ENCODE results near the gene TEX19. TPM values are rescaled to one million over a fixed set of nuclear protein-coding genes. Genes with fewer than 3 reads are reported as not detected.
"Not testable (repeated sequence)": the region's sequence is repeated elsewhere in the genome, so short reads cannot be mapped to it uniquely, and the experiment has no call there.

The TEX19 gene
- total RNA-seq, 1 donor = under 0.01 TPM

- H3K27me3 ChIP-seq (ENCODE audit: insufficient read depth, low read length) = peaks cover 43% of the 10 kb centered on the region
- H3K27ac ChIP-seq (ENCODE audit: low read depth, low read length) = no peak overlapping the region
- no peaks in the 10 kb centered on the region for H3K36me3 ChIP-seq (ENCODE audit: insufficient read depth, low read length)
- DNase-seq (ENCODE audit: insufficient read length, low spot score, missing footprints) = peak; percentile 50
- no peak overlapping the region for H2AFZ ChIP-seq (ENCODE audit: low read length)
- H3K79me2 ChIP-seq (ENCODE audit: insufficient read depth, low read length) = no peaks in the 10 kb centered on the region
- no peak overlapping the region for H3K4me2 ChIP-seq (ENCODE audit: insufficient read depth, low read length)
- no peaks in the 10 kb centered on the region for H4K20me1 ChIP-seq (ENCODE audit: insufficient read depth, low read length)
- no peaks in the 10 kb centered on the region for H3K4me1 ChIP-seq (ENCODE audit: insufficient read depth, low read length)
- TF ChIP-seq CTCF (IDR thresholded peaks at IDR 0.05; ENCODE audit: extremely low read depth, low read depth, low read length) = no peak
- H3K4me3 ChIP-seq (ENCODE audit: insufficient read depth, low read length) = no peak overlapping the region
- H3K9me3 ChIP-seq (ENCODE audit: low read depth, low read length) = no peaks in the 10 kb centered on the region
These were observed 19.1 kb downstream of the TEX19 start for GRCh38 chr17:82377924-82378740.

- no peaks in the 10 kb centered on the region for H3K79me2 ChIP-seq (ENCODE audit: insufficient read depth, low read length)
- no peaks in the 10 kb centered on the region for H3K4me1 ChIP-seq (ENCODE audit: insufficient read depth, low read length)
- H3K27ac ChIP-seq (ENCODE audit: low read depth, low read length) = no peak overlapping the region
- no peak for TF ChIP-seq CTCF (IDR thresholded peaks at IDR 0.05; ENCODE audit: extremely low read depth, low read depth, low read length)
- H3K4me2 ChIP-seq (ENCODE audit: insufficient read depth, low read length) = no peak overlapping the region
- H3K27me3 ChIP-seq (ENCODE audit: insufficient read depth, low read length) = peaks cover 37% of the 10 kb centered on the region
- H4K20me1 ChIP-seq (ENCODE audit: insufficient read depth, low read length) = no peaks in the 10 kb centered on the region
- no peaks in the 10 kb centered on the region for H3K36me3 ChIP-seq (ENCODE audit: insufficient read depth, low read length)
- peak; percentile 75 for DNase-seq (ENCODE audit: insufficient read length, low spot score, missing footprints)
- H2AFZ ChIP-seq (ENCODE audit: low read length) = no peak overlapping the region
- no peak overlapping the region for H3K4me3 ChIP-seq (ENCODE audit: insufficient read depth, low read length)
- H3K9me3 ChIP-seq (ENCODE audit: low read depth, low read length) = no peaks in the 10 kb centered on the region
These were observed 19.6 kb downstream of the TEX19 start for GRCh38 chr17:82378741-82379021.

GRCh38 chr17:82380860-82381702 lies 22.0 kb downstream of the TEX19 start:
- Histone ChIP-seq H3K79me2 (ENCODE audit: insufficient read depth, low read length) (no peaks in the 10 kb centered on the region), H3K27me3 (ENCODE audit: insufficient read depth, low read length) (peaks cover 34% of the 10 kb centered on the region), H3K4me2 (ENCODE audit: insufficient read depth, low read length) (peak overlapping the region; percentile 47), H2AFZ (ENCODE audit: low read length) (no peak overlapping the region), H3K4me1 (ENCODE audit: insufficient read depth, low read length) (peaks cover 8% of the 10 kb centered on the region), H4K20me1 (ENCODE audit: insufficient read depth, low read length) (no peaks in the 10 kb centered on the region), H3K9me3 (ENCODE audit: low read depth, low read length) (no peaks in the 10 kb centered on the region), H3K27ac (ENCODE audit: low read depth, low read length) (no peak overlapping the region), H3K36me3 (ENCODE audit: insufficient read depth, low read length) (no peaks in the 10 kb centered on the region), H3K4me3 (ENCODE audit: insufficient read depth, low read length) (peak overlapping the region; percentile 40)
- peak; percentile 77 for DNase-seq (ENCODE audit: insufficient read length, low spot score, missing footprints)
- TF ChIP-seq CTCF (IDR thresholded peaks at IDR 0.05; ENCODE audit: extremely low read depth, low read depth, low read length) = no peak

- not testable (repeated sequence) for H3K27ac ChIP-seq (ENCODE audit: low read depth, low read length); H2AFZ ChIP-seq (ENCODE audit: low read length); H3K79me2 ChIP-seq (ENCODE audit: insufficient read depth, low read length); H3K36me3 ChIP-seq (ENCODE audit: insufficient read depth, low read length); H3K4me3 ChIP-seq (ENCODE audit: insufficient read depth, low read length); H4K20me1 ChIP-seq (ENCODE audit: insufficient read depth, low read length); H3K4me1 ChIP-seq (ENCODE audit: insufficient read depth, low read length); H3K9me3 ChIP-seq (ENCODE audit: low read depth, low read length)
- peak overlapping the region; percentile 47 for H3K4me2 ChIP-seq (ENCODE audit: insufficient read depth, low read length)
- peaks cover 39% of the 10 kb centered on the region for H3K27me3 ChIP-seq (ENCODE audit: insufficient read depth, low read length)
- peak; percentile 22 for DNase-seq (ENCODE audit: insufficient read length, low spot score, missing footprints)
These were observed 22.6 kb downstream of the TEX19 start for GRCh38 chr17:82381703-82382009.

- not testable (repeated sequence) for H2AFZ ChIP-seq (ENCODE audit: low read length); H3K27ac ChIP-seq (ENCODE audit: low read depth, low read length); H3K4me2 ChIP-seq (ENCODE audit: insufficient read depth, low read length); H3K36me3 ChIP-seq (ENCODE audit: insufficient read depth, low read length); H3K4me3 ChIP-seq (ENCODE audit: insufficient read depth, low read length); H3K79me2 ChIP-seq (ENCODE audit: insufficient read depth, low read length); H3K4me1 ChIP-seq (ENCODE audit: insufficient read depth, low read length); H3K9me3 ChIP-seq (ENCODE audit: low read depth, low read length); H4K20me1 ChIP-seq (ENCODE audit: insufficient read depth, low read length)
- peaks cover 46% of the 10 kb centered on the region for H3K27me3 ChIP-seq (ENCODE audit: insufficient read depth, low read length)
- peak; percentile 69 for DNase-seq (ENCODE audit: insufficient read length, low spot score, missing footprints)
These were observed 23.3 kb downstream of the TEX19 start for GRCh38 chr17:82382220-82382932.

Measured in osteoblast (primary cell).